Esophagus squamous epithelium (tissue), 4 donors: ENCODE results near the gene LIMK1.

ENCODE experiments used
- POLR2A ChIP-seq, 4 donors: fragments of 450-650 bp; IDR thresholded peaks; one replicate each; pipeline ENCODE4 v1.6.1; 2017; ENCODE audit warnings: antibody characterized with exemption in 4 of 4, mild to moderate bottlenecking in 4 of 4, moderate library complexity in 3 of 4
- TF ChIP-seq, protein P1 (sequence below), 6 experiments: fragments of 450-650 bp in 4 of 6; fragments of 200-600 bp in 2 of 6; sonication (generic) in 2 of 6; IDR thresholded peaks; one replicate each; pipeline ENCODE4 v1.5.1; 2016 to 2019; ENCODE audit warnings: antibody characterized with exemption in 6 of 6, mild to moderate bottlenecking in 4 of 6, moderate library complexity in 4 of 6

DNA sequence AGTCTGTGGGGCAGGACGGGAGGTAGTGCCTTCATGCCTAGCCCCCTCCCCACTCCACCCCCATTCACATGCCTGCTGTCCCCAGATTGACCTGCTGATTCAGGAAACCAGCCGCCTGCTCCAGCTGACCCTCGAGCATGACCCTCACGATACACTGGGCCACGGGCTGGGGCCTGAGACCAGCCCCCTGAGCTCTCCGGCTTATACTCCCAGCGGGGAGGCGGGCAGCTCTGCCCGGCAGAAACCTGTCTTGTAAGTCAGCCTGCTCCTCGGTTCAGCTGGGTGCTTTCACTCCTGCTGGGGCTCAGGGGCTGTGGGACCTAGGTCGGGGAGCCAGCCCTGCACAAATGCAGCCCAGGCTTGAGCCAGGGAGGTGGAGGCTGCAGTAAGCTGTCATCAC, 22.4 kb downstream of the LIMK1 start:
- TF ChIP-seq, protein P1, sequence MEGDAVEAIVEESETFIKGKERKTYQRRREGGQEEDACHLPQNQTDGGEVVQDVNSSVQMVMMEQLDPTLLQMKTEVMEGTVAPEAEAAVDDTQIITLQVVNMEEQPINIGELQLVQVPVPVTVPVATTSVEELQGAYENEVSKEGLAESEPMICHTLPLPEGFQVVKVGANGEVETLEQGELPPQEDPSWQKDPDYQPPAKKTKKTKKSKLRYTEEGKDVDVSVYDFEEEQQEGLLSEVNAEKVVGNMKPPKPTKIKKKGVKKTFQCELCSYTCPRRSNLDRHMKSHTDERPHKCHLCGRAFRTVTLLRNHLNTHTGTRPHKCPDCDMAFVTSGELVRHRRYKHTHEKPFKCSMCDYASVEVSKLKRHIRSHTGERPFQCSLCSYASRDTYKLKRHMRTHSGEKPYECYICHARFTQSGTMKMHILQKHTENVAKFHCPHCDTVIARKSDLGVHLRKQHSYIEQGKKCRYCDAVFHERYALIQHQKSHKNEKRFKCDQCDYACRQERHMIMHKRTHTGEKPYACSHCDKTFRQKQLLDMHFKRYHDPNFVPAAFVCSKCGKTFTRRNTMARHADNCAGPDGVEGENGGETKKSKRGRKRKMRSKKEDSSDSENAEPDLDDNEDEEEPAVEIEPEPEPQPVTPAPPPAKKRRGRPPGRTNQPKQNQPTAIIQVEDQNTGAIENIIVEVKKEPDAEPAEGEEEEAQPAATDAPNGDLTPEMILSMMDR (IDR thresholded peaks at IDR 0.05): no peak
- no peak for TF ChIP-seq POLR2A (IDR thresholded peaks at IDR 0.05)
